Keratinocyte (primary cell): Measurements from ENCODE around the gene PGGT1B. TPM values are rescaled to one million over a fixed set of nuclear protein-coding genes. Genes with fewer than 3 reads are reported as not detected.

Experiments
- DNase-seq: peaks from one replicate; pipeline ENCODE4 v3.0.0-alpha.2; 2011; ENCODE audit warnings: low read depth, missing footprints, low spot score
- FAIRE-seq: peaks from 2 replicates; lab custom pipeline; 2011; peaks lifted over from hg19 to GRCh38; lab: Jason Lieb, UNC
- H2AFZ ChIP-seq: 2 replicates; pipeline ENCODE4 v1.6.0; 2012; ENCODE audit warnings: low read length, control low read depth, inconsistent platforms; ENCODE audit not compliant: control insufficient read depth
- H3K27ac ChIP-seq: 2 replicates; pipeline ENCODE4 v1.5.1; 2011; ENCODE audit warnings: low read length; ENCODE audit not compliant: control insufficient read depth, insufficient read depth
- H3K27me3 ChIP-seq: 3 replicates; pipeline ENCODE4 v1.6.0; 2011; ENCODE audit warnings: low read length; ENCODE audit not compliant: control insufficient read depth, insufficient read depth; ENCODE audit errors: extremely low read depth
- H3K36me3 ChIP-seq, 2 experiments: 2 replicates in 1 of 2; 3 replicates in 1 of 2; pipeline ENCODE4 v1.5.1; 2011; ENCODE audit warnings: low read length in 2 of 2, mild to moderate bottlenecking in 1 of 2; ENCODE audit not compliant: control insufficient read depth in 2 of 2, insufficient read depth in 2 of 2; ENCODE audit errors: extremely low read depth in 1 of 2
- H3K4me1 ChIP-seq: 3 replicates; pipeline ENCODE4 v1.5.1; 2011; ENCODE audit warnings: low read length; ENCODE audit not compliant: control insufficient read depth, insufficient read depth; ENCODE audit errors: extremely low read depth
- H3K4me2 ChIP-seq: 3 replicates; pipeline ENCODE4 v1.6.0; 2011; ENCODE audit warnings: low read depth, low read length; ENCODE audit not compliant: control insufficient read depth, insufficient read depth; ENCODE audit errors: extremely low read depth
- H3K4me3 ChIP-seq, 3 experiments: fragments of 200-600 bp in 1 of 3; sonication (generic) in 1 of 3; 2 replicates in 2 of 3; 3 replicates in 1 of 3; pipeline ENCODE4 v1.5.1; 2011 to 2016; ENCODE audit warnings: low read length in 3 of 3, mild to moderate bottlenecking in 3 of 3, control low read depth in 2 of 3, inconsistent platforms in 1 of 3, low read depth in 1 of 3, mixed read lengths in 1 of 3, mixed run types in 1 of 3, moderate library complexity in 1 of 3; ENCODE audit not compliant: control insufficient read depth in 2 of 3, insufficient read depth in 2 of 3; ENCODE audit errors: extremely low read depth in 1 of 3
- H3K79me2 ChIP-seq: 2 replicates; pipeline ENCODE4 v1.6.0; 2012; ENCODE audit warnings: low read length; ENCODE audit not compliant: control insufficient read depth, insufficient read depth
- H3K9ac ChIP-seq: 3 replicates; pipeline ENCODE4 v1.6.0; 2011; ENCODE audit warnings: low read length; ENCODE audit not compliant: control insufficient read depth, insufficient read depth; ENCODE audit errors: extremely low read depth
- H3K9me1 ChIP-seq: 3 replicates; pipeline ENCODE4 v1.6.0; 2011; ENCODE audit warnings: low read length; ENCODE audit not compliant: control insufficient read depth, insufficient read depth; ENCODE audit errors: extremely low read depth
- H3K9me3 ChIP-seq: 2 replicates; pipeline ENCODE4 v1.5.1; 2012; ENCODE audit warnings: low read depth, low read length; ENCODE audit not compliant: control insufficient read depth
- H4K20me1 ChIP-seq: 3 replicates; pipeline ENCODE4 v1.6.0; 2011; ENCODE audit warnings: low read length; ENCODE audit not compliant: control insufficient read depth, insufficient read depth; ENCODE audit errors: extremely low read depth
- CTCF ChIP-seq, 3 experiments: IDR thresholded peaks in 1 of 3; conservative IDR thresholded peaks in 1 of 3; optimal IDR thresholded peaks in 1 of 3; 2 replicates in 2 of 3; 3 replicates in 1 of 3; pipeline versions ENCODE3 to v1.5.1; 2011; ENCODE audit warnings: low read length in 3 of 3, mild to moderate bottlenecking in 3 of 3, moderate library complexity in 2 of 3, control low read depth in 1 of 3, inconsistent platforms in 1 of 3; ENCODE audit not compliant: insufficient read depth in 2 of 3; ENCODE audit errors: extremely low read depth in 1 of 3
- EZH2 ChIP-seq: IDR thresholded peaks from one replicate; pipeline ENCODE4 v1.6.1; 2012; ENCODE audit warnings: inconsistent platforms, mild to moderate bottlenecking, low read length, moderate library complexity
- dilution Hi-C: fragments of 300-500 bp; cut with MboI; formaldehyde crosslinking; loops from one replicate; pipeline ENCODE4 v1.7.0; 2020; ENCODE audit warnings: low sequenced_read_pairs; ENCODE audit not compliant: extremely low pct_ligation_motif_present
- polyA plus RNA-seq, 5 experiments: library from polyadenylated mRNA; depleted of rRNA in 3 of 5; stranded (reverse) in 3 of 5; stranded (forward) in 1 of 5; unstranded in 1 of 5; fragments of >200 nt; gene quantifications; 1 replicate in 1 of 5; 2 replicates in 3 of 5; 3 replicates in 1 of 5; pipeline versions ENCODE4 v1.2.1 to v1.2.3, GENCODE V29; 2011 to 2012; ENCODE audit warnings: missing spikeins in 2 of 5, low read depth in 1 of 5, low replicate concordance in 1 of 5

PGGT1B gene
- polyA plus RNA-seq, 1 donor (not counting 4 experiments of a cell fraction or from before 2014, with no cell fraction given): 5.5 TPM

- H3K4me3 ChIP-seq: no peak overlapping the region
- H3K4me1 ChIP-seq: peaks cover 15% of the 10 kb centered on the region
- FAIRE-seq (no peak), DNase-seq (no peak)
- no peaks in the 10 kb centered on the region for H3K36me3 ChIP-seq
- TF ChIP-seq EZH2: no peak
- peaks cover 3% of the 10 kb centered on the region for H3K79me2 ChIP-seq
- H3K27me3 ChIP-seq: no peaks in the 10 kb centered on the region
- H3K9me3 ChIP-seq: no peaks in the 10 kb centered on the region
- H3K9me1 ChIP-seq: no peaks in the 10 kb centered on the region
- H2AFZ ChIP-seq: no peak overlapping the region
- no peaks in the 10 kb centered on the region for H4K20me1 ChIP-seq
- dilution Hi-C loops: no loop called here
- no peak overlapping the region for H3K9ac ChIP-seq
- H3K27ac ChIP-seq: no peak overlapping the region
- H3K4me2 ChIP-seq: peak overlapping the region; percentile 41
Measured at GRCh38 chr5:115267617-115268016, 4.9 kb upstream of the PGGT1B start.

GRCh38 chr5:115265220-115265619 is 2.5 kb upstream of the PGGT1B start:
- Histone ChIP-seq H3K9me1 (no peaks in the 10 kb centered on the region), H3K79me2 (peaks cover 26% of the 10 kb centered on the region), H3K9ac (no peak overlapping the region), H2AFZ (no peak overlapping the region), H3K4me3 (no peak overlapping the region), H3K36me3 (no peaks in the 10 kb centered on the region), H3K27me3 (no peaks in the 10 kb centered on the region), H4K20me1 (no peaks in the 10 kb centered on the region), H3K27ac (no peak overlapping the region), H3K9me3 (no peaks in the 10 kb centered on the region), H3K4me1 (peaks cover 27% of the 10 kb centered on the region), H3K4me2 (no peak overlapping the region)
- TF ChIP-seq EZH2 (no peak), CTCF (optimal IDR thresholded peaks at IDR 0.05 in 1 of 3, IDR thresholded peaks at IDR 0.05 in 1 of 3, conservative IDR thresholded peaks at IDR 0.05 in 1 of 3; ENCODE audit: extremely low read depth in 1 of 3, insufficient read depth in 2 of 3, low read length in 3 of 3) (no peak)
- DNase-seq (no peak), FAIRE-seq (no peak)
- dilution Hi-C loops: no loop called here

- Histone ChIP-seq H3K27me3 (no peaks in the 10 kb centered on the region), H3K79me2 (peaks cover 31% of the 10 kb centered on the region), H4K20me1 (no peaks in the 10 kb centered on the region), H3K4me1 (peaks cover 30% of the 10 kb centered on the region), H3K9me3 (no peaks in the 10 kb centered on the region), H3K4me2 (no peak overlapping the region), H3K27ac (no peak overlapping the region), H3K4me3 (no peak overlapping the region), H3K36me3 (no peaks in the 10 kb centered on the region), H3K9ac (no peak overlapping the region), H2AFZ (no peak overlapping the region), H3K9me1 (no peaks in the 10 kb centered on the region)
- TF ChIP-seq CTCF (optimal IDR thresholded peaks at IDR 0.05 in 1 of 3, IDR thresholded peaks at IDR 0.05 in 1 of 3, conservative IDR thresholded peaks at IDR 0.05 in 1 of 3; ENCODE audit: extremely low read depth in 1 of 3, insufficient read depth in 2 of 3, low read length in 3 of 3) (no peak), EZH2 (no peak)
- dilution Hi-C loops: no loop called here
- FAIRE-seq (no peak), DNase-seq (no peak)
Measured at GRCh38 chr5:115264786-115265185, 2.1 kb upstream of the PGGT1B start.
